Caco-2 (cell line): Measurements from ENCODE around the gene SPR. TPM values are rescaled to one million over a fixed set of nuclear protein-coding genes. Genes with fewer than 3 reads are reported as not detected.

Experiments
- BruUV-seq: library from RNA; stranded (reverse); fragments of 400-500 nt; replicated peaks from 2 replicates; lab custom pipeline; 2021; lab: Mats Ljungman, UMichigan
- CTCF ChIA-PET: fragments of 300-600 bp; sonication (Branson Sonifier 250); formaldehyde crosslinking; loops from one replicate; lab custom pipeline; 2022; ENCODE audit warnings: antibody characterized with exemption; lab: Charles Lee
- POLR2A ChIA-PET: fragments of 300-600 bp; sonication (Branson Sonifier 250); formaldehyde crosslinking; loops from one replicate; lab custom pipeline; 2022; ENCODE audit warnings: antibody characterized with exemption; lab: Charles Lee
- DNase-seq, 2 experiments: peaks; one replicate each; pipeline versions ENCODE4 v3.0.0 to v3.0.0-alpha.2; 2020 to 2022
- H3K27me3 ChIP-seq: replicated peaks from 2 replicates; pipeline ENCODE4 v1.6.0; 2011; ENCODE audit warnings: low read length; ENCODE audit not compliant: control insufficient read depth, insufficient read depth
- H3K36me3 ChIP-seq: 2 replicates; pipeline ENCODE4 v1.5.1; 2011; ENCODE audit warnings: low read length; ENCODE audit not compliant: control insufficient read depth, insufficient read depth
- H3K4me1 ChIP-seq: fragments of 250-450 bp; sonication (Bioruptor Pico); 2 replicates; pipeline ENCODE4 v1.5.1; 2020; ENCODE audit warnings: mild to moderate bottlenecking
- H3K4me3 ChIP-seq: 2 replicates; pipeline ENCODE4 v1.5.1; 2011; ENCODE audit warnings: low read depth, mild to moderate bottlenecking, control low read depth, low read length
- H3K9me3 ChIP-seq: fragments of 250-450 bp; sonication (Bioruptor Pico); 2 replicates; pipeline ENCODE4 v1.5.1; 2020; ENCODE audit warnings: mild to moderate bottlenecking, moderate library complexity
- H3K27ac Mint-ChIP-seq: one replicate; pipeline ENCODE4 v1.8.0; 2022; ENCODE audit warnings: mixed read lengths; ENCODE audit not compliant: unreplicated experiment
- H3K27me3 Mint-ChIP-seq: one replicate; pipeline ENCODE4 v1.8.0; 2022; ENCODE audit warnings: mixed read lengths; ENCODE audit not compliant: insufficient read depth, unreplicated experiment
- H3K36me3 Mint-ChIP-seq: one replicate; pipeline ENCODE4 v1.8.0; 2022; ENCODE audit warnings: mild to moderate bottlenecking, mixed read lengths; ENCODE audit not compliant: insufficient read depth, unreplicated experiment
- H3K4me1 Mint-ChIP-seq: one replicate; pipeline ENCODE4 v1.8.0; 2022; ENCODE audit warnings: low read depth, mixed read lengths; ENCODE audit not compliant: unreplicated experiment
- H3K4me3 Mint-ChIP-seq: one replicate; pipeline ENCODE4 v1.8.0; 2022; ENCODE audit warnings: mild to moderate bottlenecking, moderate library complexity, mixed read lengths; ENCODE audit not compliant: unreplicated experiment
- H3K9me3 Mint-ChIP-seq: one replicate; pipeline ENCODE4 v1.8.0; 2022; ENCODE audit warnings: mixed read lengths; ENCODE audit not compliant: unreplicated experiment
- CTCF ChIP-seq, 2 experiments: fragments of 200-600 bp in 1 of 2; IDR thresholded peaks; 1 replicate in 1 of 2; 2 replicates in 1 of 2; pipeline versions ENCODE4 v1.5.1 to v1.8.0; 2011 to 2022; ENCODE audit warnings: antibody characterized with exemption in 1 of 2, control low read depth in 1 of 2, inconsistent platforms in 1 of 2, low read depth in 1 of 2, low read length in 1 of 2, mild to moderate bottlenecking in 1 of 2, moderate library complexity in 1 of 2; ENCODE audit not compliant: insufficient read depth in 1 of 2, severe bottlenecking in 1 of 2, unreplicated experiment in 1 of 2
- intact Hi-C: fragments of 100-400 bp; cut with micrococcal nuclease; formaldehyde crosslinking; loops from one replicate; pipeline ENCODE4 v1.10.0; 2022; ENCODE audit not compliant: unreplicated experiment
- total RNA-seq: library from RNA; stranded (reverse); gene quantifications from 2 replicates; pipeline ENCODE4 v1.2.3, GENCODE V29; 2022

SPR gene
- total RNA-seq, 1 experiment from 2014 or later = 49.6 TPM

GRCh38 chr2:72920318-72921087 is 33.3 kb downstream of the SPR start:
- H3K4me1 Mint-ChIP-seq = no peaks in the 10 kb centered on the region
- no peak for DNase-seq
- POLR2A ChIA-PET = no interaction called here
- no peaks in the 10 kb centered on the region for H3K36me3 ChIP-seq
- H3K4me3 ChIP-seq = no peak overlapping the region
- H3K27ac Mint-ChIP-seq = no peak overlapping the region
- H3K27me3 Mint-ChIP-seq = peaks cover 15% of the 10 kb centered on the region
- CTCF ChIA-PET = no interaction called here
- intact Hi-C loops = no loop called here
- H3K4me3 Mint-ChIP-seq = peak overlapping the region; percentile 52
- no peaks in the 10 kb centered on the region for H3K9me3 Mint-ChIP-seq
- H3K27me3 ChIP-seq = peaks cover 6% of the 10 kb centered on the region; the same call in 1 of the 2 replicates
- H3K4me1 ChIP-seq = peaks cover 13% of the 10 kb centered on the region; the same call in 1 of the 2 replicates
- BruUV-seq = no TSS peak
- no peaks in the 10 kb centered on the region for H3K36me3 Mint-ChIP-seq
- no peak for TF ChIP-seq CTCF (IDR thresholded peaks at IDR 0.05; ENCODE audit: insufficient read depth in 1 of 2, low read depth in 1 of 2, low read length in 1 of 2, severe bottlenecking in 1 of 2, unreplicated experiment in 1 of 2)
- no peaks in the 10 kb centered on the region for H3K9me3 ChIP-seq

- Mint-ChIP-seq H3K36me3 (no peaks in the 10 kb centered on the region), H3K9me3 (no peaks in the 10 kb centered on the region), H3K27me3 (peaks cover 18% of the 10 kb centered on the region), H3K4me1 (no peaks in the 10 kb centered on the region), H3K27ac (no peak overlapping the region), H3K4me3 (no peak overlapping the region)
- Histone ChIP-seq H3K4me3 (no peak overlapping the region), H3K27me3 (peaks cover 6% of the 10 kb centered on the region; the same call in 1 of the 2 replicates), H3K9me3 (no peaks in the 10 kb centered on the region), H3K4me1 (peaks cover 10% of the 10 kb centered on the region; the same call in 1 of the 2 replicates), H3K36me3 (no peaks in the 10 kb centered on the region)
- no TSS peak for BruUV-seq
- ChIA-PET CTCF (interaction anchor here (0.5 kb wide), 1 partner anchor 256 kb away, joined by 4 read pairs; no protein-coding TSS in a partner anchor), POLR2A (no interaction called here)
- intact Hi-C loops = no loop called here
- no peak for TF ChIP-seq CTCF (IDR thresholded peaks at IDR 0.05; ENCODE audit: insufficient read depth in 1 of 2, low read depth in 1 of 2, low read length in 1 of 2, severe bottlenecking in 1 of 2, unreplicated experiment in 1 of 2)
- no peak for DNase-seq
Measured at GRCh38 chr2:72921088-72921851, 34.1 kb downstream of the SPR start.

- POLR2A ChIA-PET = no interaction called here
- CTCF ChIA-PET = no interaction called here
- no TSS peak for BruUV-seq
- peaks cover 7% of the 10 kb centered on the region; the same call in 1 of the 2 replicates for H3K27me3 ChIP-seq
- Mint-ChIP-seq H3K4me3 (no peak overlapping the region), H3K36me3 (no peaks in the 10 kb centered on the region), H3K27me3 (peaks cover 18% of the 10 kb centered on the region), H3K27ac (no peak overlapping the region), H3K4me1 (no peaks in the 10 kb centered on the region), H3K9me3 (no peaks in the 10 kb centered on the region)
- TF ChIP-seq CTCF (IDR thresholded peaks at IDR 0.05; ENCODE audit: insufficient read depth in 1 of 2, low read depth in 1 of 2, low read length in 1 of 2, severe bottlenecking in 1 of 2, unreplicated experiment in 1 of 2) = no peak
- H3K36me3 ChIP-seq = no peaks in the 10 kb centered on the region
- peaks cover 5% of the 10 kb centered on the region; the same call in 1 of the 2 replicates for H3K4me1 ChIP-seq
- no peak overlapping the region for H3K4me3 ChIP-seq
- no peaks in the 10 kb centered on the region for H3K9me3 ChIP-seq
- intact Hi-C loops = no loop called here
- no peak for DNase-seq
Measured at GRCh38 chr2:72921853-72922252, 34.6 kb downstream of the SPR start.
